GM18498 (cell line): ENCODE results near the gene FDX2.
"Not testable (repeated sequence)": the region's sequence is repeated elsewhere in the genome, so short reads cannot be mapped to it uniquely, and the experiment has no call there.

Experiments used
- ATAC-seq: cut with Tn5 transposase; IDR thresholded peaks from one replicate; pipeline ENCODE4 v1.9.1; 2021; ENCODE audit warnings: mild to moderate bottlenecking, moderate library complexity; ENCODE audit not compliant: unreplicated experiment

Gene FDX2

DNA sequence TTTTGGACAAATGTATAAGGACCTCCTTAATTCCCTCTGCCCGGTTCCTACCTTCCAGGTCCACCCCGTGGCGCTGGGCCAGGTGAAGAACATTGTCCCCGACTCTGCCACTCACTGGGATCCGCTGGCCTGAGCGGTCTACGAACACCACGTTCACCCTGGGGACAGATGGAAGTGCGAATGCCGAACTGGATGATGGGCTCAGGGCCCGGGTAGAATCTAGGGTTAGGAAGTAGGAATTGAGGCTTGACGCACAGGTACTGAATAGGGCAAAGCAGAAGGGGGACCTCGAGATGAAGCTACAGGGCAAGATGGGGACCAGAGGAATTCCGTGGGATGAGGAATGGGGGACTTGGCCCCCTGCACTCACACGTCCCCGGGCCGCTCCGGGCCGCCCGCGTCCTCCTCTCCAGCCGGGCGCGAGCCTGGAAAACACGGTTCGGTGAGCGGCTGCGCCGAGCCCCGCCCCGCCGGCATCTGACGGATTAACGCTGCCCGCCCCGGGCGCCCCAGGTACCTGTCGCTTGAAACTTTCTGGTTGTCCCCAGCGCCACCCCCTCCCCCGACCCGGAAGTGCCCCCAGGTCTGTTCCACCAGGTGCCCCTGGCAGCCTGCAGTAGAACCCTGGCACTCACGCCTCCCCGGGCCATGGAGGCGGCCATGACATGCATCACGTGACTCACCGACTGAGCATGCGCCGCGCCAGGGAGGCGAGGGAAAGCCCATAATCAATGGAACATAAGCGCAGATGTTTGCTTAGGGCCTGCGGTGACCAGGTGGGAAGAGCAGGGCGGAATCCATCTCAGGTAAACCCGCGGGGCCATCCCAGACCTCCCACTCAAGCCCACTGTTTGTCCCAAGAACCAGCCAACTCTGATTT is at the start of gene FDX2:
TSS of gene FDX2 (minus strand) at position 681 of the 880 bp plus-strand sequence. CDS start at position 662, 19 bp downstream.
- ATAC-seq: peak; percentile 63

DNA sequence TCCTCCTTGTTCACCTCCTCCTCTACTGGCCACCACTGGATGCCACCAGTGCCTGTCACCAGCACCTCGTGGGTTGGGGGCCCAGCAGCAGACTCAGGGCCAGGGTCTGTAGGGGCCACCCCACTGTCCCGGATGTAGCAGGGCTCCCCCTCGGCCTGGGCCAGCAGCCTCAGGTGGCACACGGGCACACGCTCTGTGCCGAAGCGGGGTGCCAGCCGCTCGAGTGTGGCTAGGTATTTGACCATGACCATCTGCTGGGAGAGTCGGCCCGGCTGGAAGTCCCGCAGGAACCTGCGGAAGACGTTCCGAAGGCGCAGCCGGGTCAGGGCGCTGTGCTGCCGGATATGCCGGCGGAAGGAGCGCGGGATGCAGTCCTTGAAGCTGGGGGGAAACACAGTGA is 49.7 kb upstream of the FDX2 start:
- ATAC-seq: no peak

DNA sequence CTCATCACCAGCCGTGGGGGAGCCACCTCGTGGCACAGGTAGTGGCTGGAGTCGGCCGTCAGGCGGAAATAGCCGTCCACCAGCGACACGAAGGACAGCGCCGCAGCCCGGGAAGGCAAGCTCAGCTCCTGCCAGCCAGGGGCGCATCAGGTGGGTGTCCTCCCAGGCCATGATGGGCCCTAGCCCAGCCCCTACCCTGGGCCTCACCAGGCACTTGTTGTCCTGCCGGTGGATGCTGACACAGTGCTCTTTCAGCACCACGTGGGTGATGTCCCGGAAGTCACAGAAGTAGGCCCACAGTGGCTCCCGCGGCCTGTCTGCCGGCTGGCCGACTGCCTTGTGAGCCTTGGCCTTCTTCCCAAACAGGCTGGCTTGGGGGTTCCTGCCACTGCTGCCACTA is 48.8 kb upstream of the FDX2 start:
- ATAC-seq: no peak

DNA sequence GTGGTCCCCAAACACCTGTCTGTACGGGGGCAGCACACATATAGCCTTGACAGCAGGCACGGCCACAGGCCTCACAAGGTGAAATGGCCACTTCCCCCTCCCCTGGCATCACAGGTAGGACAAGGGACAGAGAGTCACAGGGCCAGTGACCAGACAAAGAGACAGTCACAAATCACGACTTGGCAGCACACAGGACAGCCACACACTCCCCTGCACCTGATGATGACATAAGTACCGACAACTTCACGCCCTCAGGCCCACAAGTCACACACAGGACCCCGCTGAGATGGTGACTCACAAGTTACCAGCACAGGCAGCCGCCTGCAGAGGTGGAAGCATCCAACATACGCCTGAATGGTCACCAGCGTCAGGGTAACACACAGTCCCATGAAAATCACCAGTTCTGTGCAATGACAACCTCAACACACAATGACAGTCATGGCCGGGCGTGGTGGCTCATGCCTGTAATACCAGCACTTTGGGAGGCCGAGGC is 48.0 kb upstream of the FDX2 start:
- ATAC-seq: no peak

DNA sequence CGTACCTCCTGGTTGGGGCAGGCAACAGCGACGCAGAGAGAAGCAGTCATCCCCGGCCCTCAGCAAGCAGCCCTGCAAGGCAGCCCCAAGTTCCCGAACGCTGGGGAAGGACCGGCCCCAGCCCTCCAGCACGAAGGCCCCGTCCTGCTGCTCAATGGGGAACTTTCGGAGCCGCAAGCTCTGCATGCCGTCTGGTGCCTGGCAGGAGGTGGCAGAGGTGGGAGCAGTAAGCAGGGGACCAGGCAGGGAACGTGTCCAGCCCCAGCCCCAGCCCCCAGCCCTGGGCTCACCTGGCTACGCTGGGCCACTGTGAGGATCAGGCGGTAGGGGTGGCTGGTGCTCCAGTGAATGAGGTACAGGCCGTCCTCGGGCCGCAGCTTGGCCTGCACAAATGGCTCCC is 46.4 kb upstream of the FDX2 start:
- no peak for ATAC-seq

DNA sequence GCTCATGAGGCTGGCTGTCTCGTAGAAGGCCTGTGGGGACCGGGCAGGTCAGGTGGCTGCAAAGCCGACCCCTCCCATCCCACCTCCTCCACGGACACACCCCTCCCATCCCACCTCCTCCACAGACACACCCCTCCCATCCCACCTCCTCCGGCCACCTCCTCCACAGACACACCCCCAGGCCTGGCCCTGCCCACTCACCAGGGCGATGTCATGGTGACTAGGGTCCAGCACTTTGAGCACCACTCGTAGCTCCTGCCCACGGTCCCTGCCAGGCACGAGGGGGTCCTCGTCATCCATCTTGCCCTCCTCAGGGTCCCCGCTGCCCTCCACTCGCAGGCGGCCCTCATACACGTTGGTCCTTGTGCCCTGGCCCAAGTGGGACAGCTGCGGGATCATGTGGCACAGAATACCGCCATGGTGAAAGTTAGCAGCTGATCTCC is 45.8 kb upstream of the FDX2 start:
- ATAC-seq: no peak

DNA sequence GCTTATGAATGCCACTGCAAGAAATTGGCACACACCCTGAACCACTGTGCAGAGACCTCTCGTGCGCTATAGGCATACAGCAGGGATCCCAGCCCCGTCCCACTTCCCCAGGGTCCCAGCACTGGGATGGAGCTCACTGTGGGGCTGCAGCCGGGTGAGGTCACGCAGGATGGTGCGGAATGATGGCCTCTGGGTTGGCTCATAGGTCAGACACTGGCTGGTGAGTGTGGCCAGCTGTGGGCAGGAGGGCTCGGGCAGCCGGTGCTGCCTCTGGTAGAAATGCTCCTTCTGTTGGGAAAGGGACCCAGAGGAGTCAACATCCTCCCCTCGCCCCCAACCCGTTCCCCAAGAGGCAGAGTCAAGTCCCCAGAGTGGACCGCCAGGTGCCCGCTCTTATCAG is 40.6 kb upstream of the FDX2 start:
- ATAC-seq: no peak

DNA sequence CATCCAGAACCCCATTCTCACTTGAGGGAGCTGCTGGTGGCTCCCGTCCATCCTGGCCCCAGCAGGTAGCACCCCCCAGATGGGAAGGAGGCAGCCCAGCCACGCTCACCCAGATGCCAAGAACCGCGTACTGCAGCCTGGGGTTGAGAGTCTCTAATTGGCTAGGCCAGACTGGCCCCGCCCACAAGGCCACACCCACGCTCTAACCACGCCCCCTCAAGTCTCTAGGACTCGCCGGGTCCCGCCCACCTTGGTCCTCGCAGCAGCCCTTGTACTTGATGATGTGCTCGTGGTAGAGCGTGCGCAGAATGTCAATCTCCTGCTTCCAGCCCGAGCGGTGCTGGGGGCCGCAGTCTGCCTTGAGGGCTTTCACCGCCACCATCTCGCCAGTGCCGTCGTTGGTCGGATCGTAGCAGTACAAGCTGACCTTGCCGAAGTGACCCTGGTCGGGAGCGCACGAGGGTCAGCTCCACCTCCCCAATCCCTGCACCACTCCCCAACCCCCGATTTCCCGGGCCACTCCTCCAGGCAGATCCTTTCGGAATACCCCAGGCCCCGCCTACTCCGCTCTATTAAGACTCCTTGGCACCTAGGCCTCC is 38.1 kb upstream of the FDX2 start:
- no peak for ATAC-seq

DNA sequence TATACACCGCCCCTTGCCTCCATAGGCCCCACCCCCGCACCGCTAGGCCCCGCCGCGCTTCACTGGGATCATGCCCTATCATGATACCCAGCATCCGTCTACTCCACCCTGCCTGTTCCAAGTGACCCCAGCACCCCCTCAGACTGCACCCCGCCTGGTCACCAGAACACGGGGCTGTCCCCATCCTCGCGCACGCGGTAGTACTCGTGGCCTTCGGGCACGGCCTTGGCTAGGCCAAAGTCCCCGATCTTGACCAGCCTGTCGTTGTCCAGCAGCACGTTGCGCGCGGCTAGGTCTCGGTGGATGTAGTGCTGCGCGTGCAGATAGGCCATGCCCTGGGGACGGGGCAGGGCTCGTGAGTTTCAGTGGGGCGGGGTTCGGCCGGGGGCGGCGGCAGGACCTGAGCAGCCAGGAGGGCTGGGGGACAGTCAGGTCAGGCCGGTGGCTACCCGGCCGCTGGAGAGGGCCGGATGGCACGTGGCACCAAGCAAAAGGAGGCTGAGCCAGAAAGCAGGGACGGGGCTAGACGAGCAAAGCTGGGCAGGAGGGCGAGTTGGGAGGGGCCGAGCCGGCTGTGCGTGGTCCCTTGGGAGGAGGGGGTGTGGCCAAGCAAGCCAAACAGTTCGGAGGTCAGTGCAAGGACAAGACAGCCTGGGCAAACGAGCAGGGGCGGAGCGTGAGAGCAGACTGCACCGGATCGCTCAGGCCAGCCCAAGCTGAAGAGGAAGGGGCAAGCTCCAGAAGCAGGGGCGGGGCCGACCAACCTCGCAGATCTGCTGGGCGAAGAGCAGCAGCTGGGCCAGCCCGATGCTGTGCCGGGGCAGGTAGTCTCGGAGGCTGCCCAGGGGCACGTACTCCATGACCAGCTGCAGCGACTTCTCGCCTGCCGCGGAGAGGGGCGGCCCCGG is 37.2 kb upstream of the FDX2 start:
- ATAC-seq: no peak

DNA sequence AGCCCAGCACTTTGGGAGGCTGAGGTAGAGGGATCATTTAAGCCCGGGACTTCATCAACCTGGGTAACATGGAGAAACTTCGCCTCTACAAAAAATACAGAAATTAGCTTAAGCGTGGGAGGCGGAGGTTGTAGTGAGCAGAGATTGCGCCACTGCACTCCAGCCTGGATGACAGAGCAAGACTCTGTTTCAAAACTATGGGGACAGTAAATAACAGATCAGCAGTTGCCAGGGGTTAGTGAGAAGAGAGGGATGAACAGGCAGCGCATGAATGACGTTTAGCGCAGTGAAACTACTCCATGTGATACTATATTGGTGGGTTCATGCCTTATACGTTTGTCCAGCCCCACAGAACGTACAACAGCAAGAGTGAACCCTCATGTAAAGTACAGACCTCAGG is 30.7 kb upstream of the FDX2 start:
- no peak for ATAC-seq

DNA sequence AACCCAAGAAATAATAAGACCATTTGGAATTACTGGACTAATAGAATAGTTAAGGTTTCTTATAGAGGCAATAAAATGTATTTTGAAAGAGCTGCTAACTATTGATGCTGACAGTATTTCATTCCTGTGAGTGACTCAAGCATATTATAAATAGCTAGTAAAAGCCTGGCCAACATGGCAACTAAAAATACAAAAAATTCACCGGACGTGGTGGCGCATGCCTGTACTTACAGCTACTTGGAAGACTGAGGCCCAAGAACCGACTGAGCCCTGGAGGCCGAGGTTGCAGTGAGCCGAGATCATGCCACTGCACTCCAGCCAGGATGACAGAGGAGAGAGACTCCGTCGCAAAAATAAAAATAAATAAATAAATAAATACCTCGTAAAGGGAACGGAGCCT is 29.0 kb upstream of the FDX2 start:
- ATAC-seq: no peak

DNA sequence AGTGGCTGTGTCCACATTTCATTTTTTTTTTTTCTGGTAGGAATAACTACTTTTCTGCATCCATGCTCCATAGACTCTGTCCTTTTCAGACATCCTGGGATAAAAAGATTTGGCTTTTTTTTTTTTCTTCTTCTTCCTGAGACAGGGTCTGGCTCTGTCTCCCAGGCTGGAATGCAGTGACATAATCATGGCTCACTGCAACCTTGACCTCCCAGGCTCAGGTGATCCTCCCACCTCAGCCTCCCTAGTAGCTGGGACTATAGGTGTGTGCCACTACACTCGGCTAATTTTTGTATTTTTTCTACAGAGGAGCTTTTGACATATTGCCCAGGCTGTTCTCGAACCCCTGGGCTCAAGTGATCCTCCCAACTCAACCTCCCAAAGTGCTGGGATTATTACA is 27.7 kb upstream of the FDX2 start:
- ATAC-seq: no peak

DNA sequence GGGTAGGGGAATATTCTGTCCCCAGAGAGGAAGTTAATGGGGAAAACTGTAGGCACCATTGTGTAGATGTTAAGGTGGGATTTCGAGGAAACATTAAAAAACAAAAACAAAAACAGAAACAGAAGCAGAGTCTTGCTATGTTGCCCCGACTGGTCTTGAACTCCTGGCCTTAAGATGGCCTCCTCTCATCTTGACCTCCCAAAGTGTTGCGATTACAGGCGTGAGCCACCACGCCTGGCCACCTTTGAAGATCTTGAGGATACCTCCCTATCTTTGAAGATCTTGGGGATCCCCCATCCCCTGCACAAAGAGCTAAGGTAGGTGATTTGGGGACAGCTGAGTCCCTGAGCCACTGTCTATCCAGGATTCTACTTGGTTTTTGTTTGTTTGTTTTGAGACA is 24.2 kb upstream of the FDX2 start:
- ATAC-seq: no peak

DNA sequence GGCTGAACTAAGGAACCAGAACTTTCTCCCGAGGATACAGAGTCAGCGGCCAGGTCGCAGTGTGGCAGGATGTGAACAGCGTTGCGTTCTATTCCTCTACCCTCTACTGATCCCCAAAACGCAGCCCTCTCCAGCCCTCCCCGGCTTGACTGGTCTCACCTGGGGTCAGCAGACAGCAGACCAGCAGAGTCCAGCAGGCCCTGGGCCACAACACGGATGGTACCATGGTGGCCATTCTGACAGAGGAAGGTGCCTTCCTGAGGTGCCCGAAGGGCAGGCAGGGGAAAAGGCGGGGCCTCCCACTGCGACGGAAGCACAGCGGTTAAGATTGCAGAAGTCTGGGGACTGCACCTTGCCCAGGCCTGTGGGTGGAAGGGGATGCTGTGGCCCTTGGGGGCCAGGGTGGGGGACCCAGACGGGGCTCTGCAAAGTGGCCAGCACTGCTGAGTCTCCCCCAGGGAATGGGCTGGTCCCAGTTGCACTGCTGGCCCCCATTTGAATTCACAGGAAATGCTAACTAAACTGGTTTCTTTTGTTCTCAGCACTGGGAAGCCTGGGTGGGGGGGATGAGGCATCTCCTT is 23.7 kb upstream of the FDX2 start, which contains the start of gene ICAM3:
TSS of gene ICAM3 (minus strand) at position 245 of the 581 bp plus-strand sequence. CDS start at position 235, 10 bp downstream.
- ATAC-seq: peak; percentile 81

DNA sequence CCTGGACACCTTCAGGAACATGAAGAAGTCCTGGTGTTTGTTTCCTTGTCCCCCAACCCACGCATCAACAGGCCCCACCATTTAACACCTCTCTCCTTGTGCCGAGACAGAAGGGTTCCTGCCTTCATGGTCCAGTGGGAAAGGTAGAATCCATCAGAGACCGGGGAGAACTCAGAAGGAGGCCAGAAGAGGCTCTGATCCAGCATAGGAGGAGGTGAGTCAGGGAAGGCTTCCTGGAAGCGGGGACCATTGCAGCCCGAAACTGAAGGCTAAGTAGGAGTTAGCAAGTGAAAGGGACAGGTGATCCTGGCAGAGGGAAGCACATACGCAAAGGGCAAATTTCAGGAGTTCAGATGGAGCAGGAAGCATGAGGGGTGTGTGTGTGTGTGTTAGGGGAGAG is 23.1 kb upstream of the FDX2 start:
- ATAC-seq: no peak

DNA sequence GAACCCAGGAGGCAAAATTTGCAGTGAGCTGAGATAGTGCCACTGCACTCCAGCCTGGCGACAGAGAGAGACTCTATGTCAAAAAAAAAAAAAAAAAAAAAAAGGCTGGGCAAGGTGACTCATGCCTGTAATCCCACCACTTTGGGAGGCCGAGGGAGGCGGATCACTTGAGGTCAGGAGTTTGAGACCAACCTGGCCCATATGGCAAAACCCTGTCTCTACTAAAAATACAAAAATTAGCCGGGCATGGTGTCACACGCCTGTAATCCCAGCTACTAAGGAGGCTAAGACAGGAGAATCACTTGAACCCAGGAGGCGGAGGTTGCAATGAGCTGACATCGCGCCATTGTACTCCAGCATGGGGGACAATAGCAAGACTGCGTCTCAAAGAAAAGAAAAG is 20.9 kb upstream of the FDX2 start:
- ATAC-seq: not testable (repeated sequence)

DNA sequence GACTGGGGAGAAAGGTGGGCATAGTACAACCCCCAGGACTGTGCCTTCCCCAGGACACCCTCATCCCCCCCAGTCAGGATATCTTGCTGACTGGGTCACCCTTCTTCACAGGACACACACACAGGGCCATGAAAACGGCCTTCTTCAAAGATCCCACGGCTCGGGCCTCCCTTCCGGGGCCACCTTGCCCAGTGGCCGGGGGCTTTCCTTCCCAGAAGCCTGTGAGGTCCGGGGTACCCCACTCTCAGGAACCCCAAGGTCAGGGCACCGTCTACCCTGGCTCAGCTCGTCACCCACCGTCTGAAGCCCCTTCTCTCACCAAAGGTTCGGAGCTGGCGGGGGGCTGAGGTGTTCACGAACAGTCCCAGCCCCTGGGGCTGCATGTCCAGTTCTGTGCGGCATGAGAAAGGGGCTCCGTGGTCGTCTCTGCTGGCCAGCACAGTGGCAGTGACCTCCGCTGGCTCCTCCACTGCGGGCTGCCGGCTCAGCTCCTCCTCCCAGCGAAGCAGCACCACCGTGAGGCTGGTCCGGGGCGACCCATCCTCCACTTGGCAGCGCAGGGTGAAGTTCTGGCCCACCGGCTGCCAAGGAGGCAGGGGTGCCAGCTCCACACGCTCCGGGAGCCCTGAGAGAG is 19.7 kb upstream of the FDX2 start:
- ATAC-seq: no peak

DNA sequence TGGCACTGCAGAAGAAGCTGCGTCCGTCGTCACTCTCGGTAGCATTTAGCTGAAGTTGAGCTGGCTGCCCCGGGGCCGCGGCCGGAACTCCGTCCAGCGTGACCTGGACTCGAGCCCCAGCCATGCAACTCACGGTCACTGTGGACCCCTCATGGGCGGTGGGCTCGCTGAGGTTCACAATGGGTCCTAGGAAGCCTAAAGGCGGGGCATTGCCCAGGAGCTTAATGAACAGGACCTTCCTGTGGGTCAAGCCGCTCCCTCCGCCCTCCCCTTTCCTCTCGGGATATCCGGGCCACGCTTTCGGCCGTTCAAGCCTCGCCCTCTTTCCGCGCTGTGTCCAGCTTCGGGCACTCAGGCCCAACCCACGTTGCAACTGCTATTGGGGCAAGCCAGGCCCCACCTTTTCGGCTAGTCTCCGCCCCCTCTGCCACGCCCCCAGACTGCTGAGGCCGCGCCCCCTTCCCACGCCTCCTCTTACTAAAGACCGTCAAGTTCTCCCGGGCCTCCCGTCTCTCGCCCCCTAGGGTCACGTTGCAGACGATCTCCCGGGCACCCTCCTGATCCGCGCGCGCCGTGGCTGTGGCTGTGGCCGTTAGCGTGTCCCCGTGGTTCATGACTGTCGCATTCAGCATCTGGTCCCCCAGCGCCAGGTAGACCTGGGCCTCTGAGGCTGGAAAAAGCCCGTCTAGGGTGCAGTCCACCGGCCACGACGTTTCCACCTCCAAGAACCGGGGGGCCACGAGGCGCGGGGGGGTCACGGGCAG is 19.0 kb upstream of the FDX2 start:
- ATAC-seq: no peak

DNA sequence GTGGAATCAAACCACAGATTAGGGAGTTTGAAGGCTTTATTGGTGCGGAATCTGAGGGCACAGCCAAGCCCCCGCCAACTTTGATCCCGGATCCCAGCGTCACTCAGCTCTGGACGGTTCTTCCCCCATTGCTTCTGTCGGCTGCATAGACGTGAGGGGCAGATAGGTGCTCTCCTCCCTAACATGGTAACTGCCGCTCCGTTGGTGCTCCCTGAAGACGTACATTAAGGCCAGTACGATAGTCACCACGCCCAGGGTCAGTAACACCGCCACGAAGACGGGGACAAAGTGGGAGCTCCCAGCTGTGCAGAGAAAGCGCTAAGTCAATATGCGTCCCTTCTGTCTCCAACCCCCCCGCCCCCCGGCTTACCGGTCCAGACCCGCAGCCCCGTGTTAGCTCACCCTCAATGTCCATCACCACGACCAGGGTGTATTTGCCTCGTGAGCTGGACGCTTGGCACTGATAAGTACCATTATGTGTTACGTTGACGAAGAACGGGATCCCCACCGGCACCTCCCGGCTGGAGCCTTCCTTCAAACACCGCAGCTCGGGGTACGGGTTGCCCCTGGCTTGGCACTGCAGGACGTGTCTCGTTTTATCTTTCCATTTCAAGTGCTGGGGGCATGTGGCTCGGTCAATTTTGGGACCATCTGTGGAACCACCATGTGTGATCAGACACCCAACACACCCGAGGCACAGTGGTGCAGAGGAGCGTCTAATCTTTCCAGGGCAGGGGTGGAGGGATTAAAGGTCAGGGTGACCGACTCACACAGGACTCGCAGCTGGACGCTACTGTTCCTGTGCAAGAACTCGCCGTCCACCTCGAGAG is 18.2 kb upstream of the FDX2 start:
- ATAC-seq: no peak
